Measurements from ENCODE around the gene EZH1. TPM values are rescaled to one million over a fixed set of nuclear protein-coding genes. Genes with fewer than 3 reads are reported as not detected.

EZH1 gene
- total and polyA plus RNA-seq, 2 of the 4 experiments (the other 2 are of a cell fraction) = 17.6 to 27.3 TPM

DNA sequence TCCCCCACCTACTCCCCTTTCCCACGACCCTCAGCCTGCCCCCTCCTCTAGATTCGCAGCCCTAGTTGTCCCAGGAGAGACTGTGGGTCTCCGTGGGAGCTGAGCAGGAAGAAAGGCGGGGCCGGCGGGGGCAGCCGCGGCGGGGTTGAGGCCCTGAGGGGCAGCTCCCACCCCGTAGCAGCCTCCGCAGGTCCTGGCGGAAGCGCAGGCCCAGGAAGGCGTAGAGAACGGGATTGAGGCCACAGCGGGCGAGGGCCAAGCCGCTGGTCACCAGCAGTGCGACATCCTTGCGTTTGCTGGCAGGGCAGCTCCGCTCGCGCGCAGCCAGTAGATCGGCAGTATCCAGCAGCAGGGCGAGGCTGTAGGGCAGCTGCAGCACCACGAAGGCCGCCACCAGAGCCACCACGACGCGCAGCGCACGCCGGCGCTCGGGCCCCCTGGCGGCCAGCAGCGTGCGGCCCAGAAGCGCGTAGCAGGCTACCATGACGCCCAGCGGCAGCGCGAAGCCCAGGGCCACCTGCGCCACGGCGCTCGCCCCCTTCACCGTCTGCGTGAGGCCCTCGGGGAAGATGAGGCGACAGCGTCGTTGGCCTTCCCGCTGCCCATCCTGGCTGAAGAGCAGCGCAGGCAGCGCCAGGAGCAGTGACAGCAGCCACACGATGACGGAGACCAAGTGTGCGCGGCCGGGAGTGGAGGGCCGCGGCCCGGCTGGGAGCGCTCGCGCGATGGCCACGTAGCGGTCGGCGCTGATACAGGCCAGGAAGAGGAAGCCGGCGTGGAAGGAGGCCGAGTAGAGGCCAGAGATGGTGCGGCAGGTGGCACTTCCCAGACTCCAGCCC, 65.1 kb downstream of the EZH1 start:
- Histone ChIP-seq H2AK9ac (replicated peaks; ENCODE audit: low read depth, low read length, poor library complexity) (peak overlapping the region; percentile 94), H3K36me3 (ENCODE audit: control insufficient read depth, insufficient read depth, low read length) (peaks cover 2% of the 10 kb centered on the region; the same call in 1 of the 2 replicates), H4K5ac (ENCODE audit: low read depth, low read length) (peak overlapping the region; percentile 99), H2BK20ac (ENCODE audit: low read depth, low read length) (peak overlapping the region; percentile 76), H2BK15ac (ENCODE audit: low read depth, low read length) (peak overlapping the region; percentile 91; the same call in 2 of the 3 replicates), H2AFZ (replicated peaks; ENCODE audit: low read length, poor library complexity) (peak overlapping the region; percentile 99), H3K23ac (ENCODE audit: low read depth, low read length) (peak overlapping the region; percentile 96), H2AK5ac (ENCODE audit: low read depth, low read length) (peak overlapping the region; percentile 96), H2BK5ac (ENCODE audit: low read depth, low read length, poor library complexity, severe bottlenecking) (peak overlapping the region; percentile 99), H4K8ac (ENCODE audit: low read depth in 2 of 2, low read length in 2 of 2) (peak overlapping the region; percentile 94 to 100), H3K4me2 (ENCODE audit: low read depth, low read length) (peak overlapping the region; percentile 89), H3K9ac (ENCODE audit: low read depth, low read length) (peak overlapping the region; percentile 85), H3K9me1 (ENCODE audit: insufficient read depth, low read length) (peaks cover 17% of the 10 kb centered on the region), H3K56ac (ENCODE audit: extremely low read depth, insufficient read depth, low read length) (peak overlapping the region; percentile 53; the same call in 1 of the 2 replicates), H3K79me1 (ENCODE audit: low read depth in 1 of 2, low read length in 2 of 2) (peaks cover 15 to 67% of the 10 kb centered on the region in 2 experiments), H3K18ac (ENCODE audit: low read depth, low read length) (peak overlapping the region; percentile 91), H4K91ac (ENCODE audit: insufficient read depth, low read depth, low read length) (peak overlapping the region; percentile 98), H3K27ac (ENCODE audit: insufficient read depth, low read length) (peak overlapping the region; percentile 97), H3K4me1 (ENCODE audit: control insufficient read depth, insufficient read depth, low read length) (peaks cover 32% of the 10 kb centered on the region), H3K9me3 (ENCODE audit: control insufficient read depth, insufficient read depth, low read length) (no peaks in the 10 kb centered on the region), H3K4ac (ENCODE audit: low read depth, low read length) (peak overlapping the region; percentile 99), H2BK120ac (ENCODE audit: low read depth, low read length) (peak overlapping the region; percentile 93), H4K20me1 (ENCODE audit: insufficient read depth, low read length) (peaks cover 25% of the 10 kb centered on the region), H3K14ac (replicated peaks; ENCODE audit: low read depth, low read length) (peak overlapping the region; percentile 97), H3K4me3 (ENCODE audit: insufficient read depth, low read depth, low read length) (peak overlapping the region; percentile 25; the same call in 1 of the 2 replicates), H3K27me3 (ENCODE audit: control insufficient read depth, insufficient read depth, low read length) (no peaks in the 10 kb centered on the region)
- BruUV-seq (replicated peaks) = no TSS peak
- POLR2A ChIA-PET (ENCODE audit: unreplicated experiment) = interaction anchor here (0.5 to 1.4 kb wide), 2 partner anchors 70 to 540 kb away, joined by 3 read pairs; partner anchors contain the start of genes RETREG3 and TUBG1
- peak; percentile 18 for ATAC-seq (ENCODE audit: low read depth)
- dilution Hi-C loops (cut with HindIII; ENCODE audit: low sequenced_read_pairs, unreplicated experiment) (no loop called here), intact Hi-C loops (cut with micrococcal nuclease) (loop anchor here (1.0 to 2.0 kb wide), 2 partner anchors 71 to 101 kb away; partner anchors contain the start of genes RETREG3 and TUBG1), in situ Hi-C loops (cut with MboI; ENCODE audit: low sequenced_read_pairs) (loop anchor here (5.0 to 25.0 kb wide), 2 partner anchors 102 to 633 kb away; partner anchors contain the start of gene PSMC3IP)
- 9% methylated on average over 69 of the region's 78 CpGs; no CpG with 5 or more reads in 1 of the 2 experiments for WGBS, 2 experiments (ENCODE audit: extremely low coverage in 2 of 2, insufficient read length in 1 of 2)
- CTCF ChIA-PET = interaction anchor here (0.5 to 3.8 kb wide), 5 partner anchors 72 to 142 kb away, joined by 3 to 15 read pairs (median 3); partner anchors contain the start of gene PSMC3IP
- DNase-seq = peak; percentile 75
- TF ChIP-seq SMC3 (IDR thresholded peaks at IDR 0.05; ENCODE audit: low read depth, low read length) (peak; percentile 79), MAZ (IDR thresholded peaks at IDR 0.05; ENCODE audit: borderline replicate concordance, low read depth, low read length) (peak; percentile 67; the same call in 1 of the 2 replicates), MAFK (IDR thresholded peaks at IDR 0.05; ENCODE audit: low read depth, low read length) (no peak), POLR2A (IDR thresholded peaks at IDR 0.05; ENCODE audit: low read depth, low read length) (no peak), RCOR1 (IDR thresholded peaks at IDR 0.05; ENCODE audit: insufficient replicate concordance, low read length) (no peak), BHLHE40 (IDR thresholded peaks at IDR 0.05; ENCODE audit: low read depth, low read length) (peak; percentile 16; the same call in 1 of the 2 replicates), FOS (IDR thresholded peaks at IDR 0.05; ENCODE audit: low read depth, low read length) (no peak), MXI1 (IDR thresholded peaks at IDR 0.05; ENCODE audit: borderline replicate concordance, low read depth, low read length) (peak; percentile 84), RAD21 (IDR thresholded peaks at IDR 0.05; ENCODE audit: low read length) (peak; percentile 69), CEBPB (IDR thresholded peaks at IDR 0.05; ENCODE audit: low read depth, low read length) (no peak), RFX5 (IDR thresholded peaks at IDR 0.05; ENCODE audit: low read depth, low read length) (no peak), NFE2L2 (IDR thresholded peaks at IDR 0.05; ENCODE audit: low read depth, low read length) (no peak)
- TF ChIP-seq, protein P1, sequence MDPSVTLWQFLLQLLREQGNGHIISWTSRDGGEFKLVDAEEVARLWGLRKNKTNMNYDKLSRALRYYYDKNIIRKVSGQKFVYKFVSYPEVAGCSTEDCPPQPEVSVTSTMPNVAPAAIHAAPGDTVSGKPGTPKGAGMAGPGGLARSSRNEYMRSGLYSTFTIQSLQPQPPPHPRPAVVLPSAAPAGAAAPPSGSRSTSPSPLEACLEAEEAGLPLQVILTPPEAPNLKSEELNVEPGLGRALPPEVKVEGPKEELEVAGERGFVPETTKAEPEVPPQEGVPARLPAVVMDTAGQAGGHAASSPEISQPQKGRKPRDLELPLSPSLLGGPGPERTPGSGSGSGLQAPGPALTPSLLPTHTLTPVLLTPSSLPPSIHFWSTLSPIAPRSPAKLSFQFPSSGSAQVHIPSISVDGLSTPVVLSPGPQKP (IDR thresholded peaks at IDR 0.05; ENCODE audit: borderline replicate concordance, low read depth, low read length) = no peak
- TF ChIP-seq, protein P2, sequence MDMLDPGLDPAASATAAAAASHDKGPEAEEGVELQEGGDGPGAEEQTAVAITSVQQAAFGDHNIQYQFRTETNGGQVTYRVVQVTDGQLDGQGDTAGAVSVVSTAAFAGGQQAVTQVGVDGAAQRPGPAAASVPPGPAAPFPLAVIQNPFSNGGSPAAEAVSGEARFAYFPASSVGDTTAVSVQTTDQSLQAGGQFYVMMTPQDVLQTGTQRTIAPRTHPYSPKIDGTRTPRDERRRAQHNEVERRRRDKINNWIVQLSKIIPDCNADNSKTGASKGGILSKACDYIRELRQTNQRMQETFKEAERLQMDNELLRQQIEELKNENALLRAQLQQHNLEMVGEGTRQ (IDR thresholded peaks at IDR 0.05; ENCODE audit: low read depth, low read length) = no peak

All from IMR-90 (cell line).